Bronchial epithelial cell (primary cell): Measurements from ENCODE around the gene MBD4. TPM values are rescaled to one million over a fixed set of nuclear protein-coding genes. Genes with fewer than 3 reads are reported as not detected.
A peak's percentile ranks its signal among the peaks of the same experiment; 100 is the strongest.
"Not testable (repeated sequence)": the region's sequence is repeated elsewhere in the genome, so short reads cannot be mapped to it uniquely, and the experiment has no call there.

Experiments
- DNase-seq: peaks from one replicate; pipeline ENCODE4 v3.0.0-alpha.2; 2010; ENCODE audit warnings: low read depth
- FAIRE-seq: peaks from 2 replicates; lab custom pipeline; 2011; peaks lifted over from hg19 to GRCh38; lab: Jason Lieb, UNC
- H3K27me3 ChIP-seq: 2 replicates; pipeline ENCODE4 v1.5.1; 2011; ENCODE audit warnings: low read length; ENCODE audit not compliant: control insufficient read depth, insufficient read depth
- H3K36me3 ChIP-seq: 2 replicates; pipeline ENCODE4 v1.5.1; 2011; ENCODE audit warnings: low read length; ENCODE audit not compliant: control insufficient read depth, insufficient read depth
- H3K4me3 ChIP-seq: 2 replicates; pipeline ENCODE4 v1.5.1; 2011; ENCODE audit warnings: mild to moderate bottlenecking, low read depth, low read length, control low read depth
- CTCF ChIP-seq: IDR thresholded peaks from 2 replicates; pipeline ENCODE4 v1.5.1; 2011; ENCODE audit warnings: mild to moderate bottlenecking, moderate library complexity, low read length, control low read depth, inconsistent platforms; ENCODE audit not compliant: insufficient read depth, severe bottlenecking
- total RNA-seq: library from RNA; depleted of rRNA; stranded (reverse); fragments of >200 nt; gene quantifications from 2 replicates; pipeline ENCODE4 v1.2.1, GENCODE V29; 2014

MBD4 gene
- total RNA-seq, 1 donor from 2014 or later = 11.3 TPM

- DNase-seq = no peak
- no peaks in the 10 kb centered on the region for H3K27me3 ChIP-seq
- FAIRE-seq = no peak
- no peak for TF ChIP-seq CTCF
- no peaks in the 10 kb centered on the region for H3K36me3 ChIP-seq
- H3K4me3 ChIP-seq = no peak overlapping the region
Observed at GRCh38 chr3:129416415-129416814, 23.3 kb downstream of the MBD4 start.

GRCh38 chr3:129415830-129416229 lies 23.9 kb downstream of the MBD4 start:
- no peaks in the 10 kb centered on the region for H3K27me3 ChIP-seq
- no peaks in the 10 kb centered on the region for H3K36me3 ChIP-seq
- DNase-seq (no peak), FAIRE-seq (no peak)
- H3K4me3 ChIP-seq = no peak overlapping the region
- TF ChIP-seq CTCF = no peak

GRCh38 chr3:129415378-129415777 lies 24.4 kb downstream of the MBD4 start:
- TF ChIP-seq CTCF = no peak

GRCh38 chr3:129413687-129414506 lies 25.9 kb downstream of the MBD4 start:
- no peaks in the 10 kb centered on the region for H3K27me3 ChIP-seq
- no peaks in the 10 kb centered on the region for H3K36me3 ChIP-seq
- DNase-seq (peak; percentile 67), FAIRE-seq (no peak)
- TF ChIP-seq CTCF = no peak
- H3K4me3 ChIP-seq = no peak overlapping the region

More at GRCh38 chr3:129415378-129415777, 24.4 kb downstream of the MBD4 start:
- DNase-seq (no peak), FAIRE-seq (no peak)
- no peak overlapping the region for H3K4me3 ChIP-seq
- H3K27me3 ChIP-seq = no peaks in the 10 kb centered on the region
- no peaks in the 10 kb centered on the region for H3K36me3 ChIP-seq

GRCh38 chr3:129413238-129413637 lies 26.5 kb downstream of the MBD4 start:
- not testable (repeated sequence) for H3K27me3 ChIP-seq, FAIRE-seq, DNase-seq, H3K36me3 ChIP-seq, H3K4me3 ChIP-seq

- H3K36me3 ChIP-seq = no peaks in the 10 kb centered on the region
- H3K27me3 ChIP-seq = no peaks in the 10 kb centered on the region
- no peak for DNase-seq
- no peak for TF ChIP-seq CTCF
- no peak overlapping the region for H3K4me3 ChIP-seq
- no peak for FAIRE-seq
Observed at GRCh38 chr3:129412542-129413198, 27.1 kb downstream of the MBD4 start.
